ENCODE measurements around the gene NEK1. TPM values are rescaled to one million over a fixed set of nuclear protein-coding genes. Genes with fewer than 3 reads are reported as not detected.
"Not testable (repeated sequence)": the region's sequence is repeated elsewhere in the genome, so short reads cannot be mapped to it uniquely, and the experiment has no call there.

NEK1 gene
- total RNA-seq, 1 experiment from 2014 or later = 12.3 TPM

DNA sequence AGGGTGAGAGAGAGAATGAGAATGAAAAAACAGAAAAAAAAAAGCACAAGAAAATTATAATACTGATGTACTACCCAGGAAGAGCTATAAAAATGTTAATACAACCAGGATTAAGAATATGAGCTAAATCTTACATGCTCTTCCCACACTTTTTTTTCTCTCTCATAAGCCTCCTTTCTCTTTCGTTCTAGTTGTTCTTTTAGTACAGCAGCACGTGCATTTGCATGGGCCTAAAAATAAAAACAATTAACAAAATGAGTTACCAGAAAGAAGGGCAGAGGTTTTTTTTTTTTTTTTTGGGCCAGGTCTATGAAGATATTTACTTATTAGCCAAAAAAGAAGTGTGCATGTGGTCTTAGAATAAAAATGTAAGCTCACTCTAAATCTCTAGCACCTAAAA, 105.5 kb downstream of the NEK1 start:
- Histone ChIP-seq H3K79me1 (ENCODE audit: insufficient read depth, low read depth, low read length, poor library complexity, severe bottlenecking) (no peaks in the 10 kb centered on the region), H3K4me2 (ENCODE audit: insufficient read depth, insufficient read length, low read length) (no peak overlapping the region), H3T11ph (ENCODE audit: low read length) (no peak overlapping the region), H4K91ac (ENCODE audit: insufficient read length, low read depth, low read length) (no peak overlapping the region), H3K27me3 (ENCODE audit: insufficient read depth, low read length) (no peaks in the 10 kb centered on the region), H4K5ac (ENCODE audit: insufficient read length, low read depth, low read length) (no peak overlapping the region), H3K23me2 (ENCODE audit: insufficient read length, low read depth, low read length, poor library complexity, severe bottlenecking) (no peaks in the 10 kb centered on the region), H3K56ac (ENCODE audit: insufficient read length, low read depth, low read length) (no peak overlapping the region), H2BK20ac (ENCODE audit: low read depth, low read length, poor library complexity, severe bottlenecking) (no peak overlapping the region), H2BK12ac (ENCODE audit: insufficient read length, low read depth, low read length) (no peak overlapping the region), H3K4me1 (ENCODE audit: insufficient read depth, low read length) (no peaks in the 10 kb centered on the region), H3K79me2 (ENCODE audit: insufficient read depth, low read length) (no peaks in the 10 kb centered on the region), H3K4ac (ENCODE audit: low read depth, low read length) (no peak overlapping the region), H3K27ac (ENCODE audit: insufficient read length, low read depth, low read length) (no peak overlapping the region), H4K20me1 (ENCODE audit: control insufficient read depth, insufficient read depth, insufficient read length) (no peaks in the 10 kb centered on the region), H3K14ac (ENCODE audit: insufficient read depth, low read length) (no peak overlapping the region), H2BK120ac (ENCODE audit: low read depth, low read length, poor library complexity, severe bottlenecking) (no peak overlapping the region), H4K8ac (replicated peaks; ENCODE audit: insufficient read length, low read depth, low read length) (no peak overlapping the region), H2AFZ (ENCODE audit: low read length) (no peak overlapping the region), H2BK5ac (ENCODE audit: insufficient read length, low read length) (no peak overlapping the region), H3K18ac (ENCODE audit: insufficient read length, low read depth, low read length) (no peak overlapping the region), H2BK15ac (ENCODE audit: low read depth, low read length) (no peak overlapping the region), H3K23ac (ENCODE audit: insufficient read length, low read depth, low read length) (no peak overlapping the region), H3K9ac (ENCODE audit: extremely low read depth, insufficient read length, low read length) (no peak overlapping the region), H3K9me3 (ENCODE audit: control insufficient read depth, low read depth, low read length) (no peaks in the 10 kb centered on the region), H2AK5ac (ENCODE audit: insufficient read length, low read length) (no peak overlapping the region)
- no peak for DNase-seq
- no CpG with 5 or more reads among the region's 2 CpGs for WGBS (ENCODE audit: extremely low coverage, insufficient read length, low lambda C conversion rate)
- TF ChIP-seq, protein P1, sequence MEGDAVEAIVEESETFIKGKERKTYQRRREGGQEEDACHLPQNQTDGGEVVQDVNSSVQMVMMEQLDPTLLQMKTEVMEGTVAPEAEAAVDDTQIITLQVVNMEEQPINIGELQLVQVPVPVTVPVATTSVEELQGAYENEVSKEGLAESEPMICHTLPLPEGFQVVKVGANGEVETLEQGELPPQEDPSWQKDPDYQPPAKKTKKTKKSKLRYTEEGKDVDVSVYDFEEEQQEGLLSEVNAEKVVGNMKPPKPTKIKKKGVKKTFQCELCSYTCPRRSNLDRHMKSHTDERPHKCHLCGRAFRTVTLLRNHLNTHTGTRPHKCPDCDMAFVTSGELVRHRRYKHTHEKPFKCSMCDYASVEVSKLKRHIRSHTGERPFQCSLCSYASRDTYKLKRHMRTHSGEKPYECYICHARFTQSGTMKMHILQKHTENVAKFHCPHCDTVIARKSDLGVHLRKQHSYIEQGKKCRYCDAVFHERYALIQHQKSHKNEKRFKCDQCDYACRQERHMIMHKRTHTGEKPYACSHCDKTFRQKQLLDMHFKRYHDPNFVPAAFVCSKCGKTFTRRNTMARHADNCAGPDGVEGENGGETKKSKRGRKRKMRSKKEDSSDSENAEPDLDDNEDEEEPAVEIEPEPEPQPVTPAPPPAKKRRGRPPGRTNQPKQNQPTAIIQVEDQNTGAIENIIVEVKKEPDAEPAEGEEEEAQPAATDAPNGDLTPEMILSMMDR (conservative IDR thresholded peaks at IDR 0.05) = no peak
- Mint-ChIP-seq H3K4me3 (no peak overlapping the region), H3K27me3 (ENCODE audit: low read depth) (no peaks in the 10 kb centered on the region), H3K9me3 (peaks cover 6 to 8% of the 10 kb centered on the region in 2 experiments), H3K36me3 (ENCODE audit: insufficient read depth in 1 of 3, low read depth in 3 of 3) (peaks cover 7 to 30% (median 23%) of the 10 kb centered on the region in 3 experiments), H3K4me1 (no peaks in the 10 kb centered on the region), H3K27ac (no peak overlapping the region)

DNA sequence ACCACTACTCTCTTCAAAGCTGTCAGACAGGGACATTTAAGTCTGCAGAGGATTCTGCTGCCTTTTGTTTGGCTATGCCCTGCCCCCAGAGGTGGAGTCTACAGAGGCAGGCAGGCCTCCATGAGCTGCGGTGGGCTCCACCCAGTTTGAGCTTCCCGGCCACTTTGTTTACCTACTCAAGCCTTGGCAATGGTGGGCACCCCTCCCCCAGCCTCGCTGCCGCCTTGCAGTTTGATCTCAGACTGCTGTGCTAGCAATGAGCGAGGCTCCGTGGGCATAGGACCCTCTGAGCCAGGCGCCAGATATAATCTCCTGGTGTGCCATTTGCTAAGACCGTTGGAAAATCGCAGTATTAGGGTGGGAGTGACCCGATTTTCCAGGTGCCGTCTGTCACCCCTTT, 112.5 kb downstream of the NEK1 start:
- H2BK20ac ChIP-seq (ENCODE audit: low read depth, low read length, poor library complexity, severe bottlenecking); H4K20me1 ChIP-seq (ENCODE audit: control insufficient read depth, insufficient read depth, insufficient read length); H3K18ac ChIP-seq (ENCODE audit: insufficient read length, low read depth, low read length); H3K9ac ChIP-seq (ENCODE audit: extremely low read depth, insufficient read length, low read length); H3K79me2 ChIP-seq (ENCODE audit: insufficient read depth, low read length); H3K27me3 ChIP-seq (ENCODE audit: insufficient read depth, low read length); H4K8ac ChIP-seq (replicated peaks; ENCODE audit: insufficient read length, low read depth, low read length); H3K27me3 Mint-ChIP-seq (ENCODE audit: low read depth); H2AFZ ChIP-seq (ENCODE audit: low read length); H3K23ac ChIP-seq (ENCODE audit: insufficient read length, low read depth, low read length); H2BK15ac ChIP-seq (ENCODE audit: low read depth, low read length); H3K4me1 ChIP-seq (ENCODE audit: insufficient read depth, low read length); H3T11ph ChIP-seq (ENCODE audit: low read length); H3K56ac ChIP-seq (ENCODE audit: insufficient read length, low read depth, low read length); H3K4ac ChIP-seq (ENCODE audit: low read depth, low read length); H3K4me1 Mint-ChIP-seq; DNase-seq; H3K27ac Mint-ChIP-seq; H3K23me2 ChIP-seq (ENCODE audit: insufficient read length, low read depth, low read length, poor library complexity, severe bottlenecking); H2BK5ac ChIP-seq (ENCODE audit: insufficient read length, low read length); H2BK12ac ChIP-seq (ENCODE audit: insufficient read length, low read depth, low read length); H3K14ac ChIP-seq (ENCODE audit: insufficient read depth, low read length); H3K27ac ChIP-seq (ENCODE audit: insufficient read length, low read depth, low read length); H4K5ac ChIP-seq (ENCODE audit: insufficient read length, low read depth, low read length); H2BK120ac ChIP-seq (ENCODE audit: low read depth, low read length, poor library complexity, severe bottlenecking); H3K9me3 ChIP-seq (ENCODE audit: control insufficient read depth, low read depth, low read length); H2AK5ac ChIP-seq (ENCODE audit: insufficient read length, low read length); H3K4me3 Mint-ChIP-seq; H3K79me1 ChIP-seq (ENCODE audit: insufficient read depth, low read depth, low read length, poor library complexity, severe bottlenecking); H3K4me2 ChIP-seq (ENCODE audit: insufficient read depth, insufficient read length, low read length); H4K91ac ChIP-seq (ENCODE audit: insufficient read length, low read depth, low read length): not testable (repeated sequence)
- WGBS (ENCODE audit: extremely low coverage, insufficient read length, low lambda C conversion rate) = no CpG with 5 or more reads among the region's 11 CpGs
- H3K36me3 Mint-ChIP-seq (ENCODE audit: insufficient read depth in 1 of 3, low read depth in 3 of 3) = peaks cover 39 to 68% (median 62%) of the 10 kb centered on the region in 3 experiments
- peaks cover 25 to 48% of the 10 kb centered on the region in 2 experiments for H3K9me3 Mint-ChIP-seq

Measured in H9 (cell line).